ENCODE measurements around the gene ZDHHC21.
"Not testable (repeated sequence)": the region's sequence is repeated elsewhere in the genome, so short reads cannot be mapped to it uniquely, and the experiment has no call there.

Gene ZDHHC21, protein sequence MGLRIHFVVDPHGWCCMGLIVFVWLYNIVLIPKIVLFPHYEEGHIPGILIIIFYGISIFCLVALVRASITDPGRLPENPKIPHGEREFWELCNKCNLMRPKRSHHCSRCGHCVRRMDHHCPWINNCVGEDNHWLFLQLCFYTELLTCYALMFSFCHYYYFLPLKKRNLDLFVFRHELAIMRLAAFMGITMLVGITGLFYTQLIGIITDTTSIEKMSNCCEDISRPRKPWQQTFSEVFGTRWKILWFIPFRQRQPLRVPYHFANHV

DNA sequence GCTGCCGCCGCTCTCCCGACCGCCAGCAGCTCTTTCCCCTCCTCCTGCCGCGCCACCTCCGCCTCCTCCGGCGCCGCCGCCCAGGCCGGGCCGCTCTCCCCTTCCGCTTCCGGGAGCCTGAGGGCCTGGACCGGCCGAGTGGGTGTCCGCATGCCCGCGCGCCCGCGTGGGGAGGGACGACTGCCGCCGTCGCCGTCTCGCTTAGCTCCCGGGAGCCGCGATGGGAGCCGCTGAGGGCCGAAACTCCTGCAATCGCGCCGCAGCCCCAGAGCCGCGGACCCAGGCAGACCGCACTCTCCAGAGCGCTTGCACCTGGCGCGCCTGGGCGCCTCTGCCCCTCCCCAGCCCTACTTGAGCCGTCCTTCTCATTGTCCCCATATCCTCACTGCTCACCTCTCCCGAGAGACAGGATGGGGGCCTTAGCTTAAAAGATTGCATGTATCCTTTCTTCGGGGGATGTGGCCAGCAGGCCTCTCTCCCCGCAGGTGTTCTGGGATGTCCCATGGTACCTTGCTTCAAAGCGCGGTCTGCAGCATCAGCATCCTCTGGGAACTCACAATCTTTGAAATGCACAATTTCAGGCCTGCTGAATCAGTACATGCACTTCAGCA, at the start of gene ZDHHC21:
Gene ZDHHC21, minus strand, starts transcription at position 182 of the 611 bp plus-strand sequence. CDS start 19,092 bp downstream, outside the sequence.
- peak; percentile 58 for DNase-seq

DNA sequence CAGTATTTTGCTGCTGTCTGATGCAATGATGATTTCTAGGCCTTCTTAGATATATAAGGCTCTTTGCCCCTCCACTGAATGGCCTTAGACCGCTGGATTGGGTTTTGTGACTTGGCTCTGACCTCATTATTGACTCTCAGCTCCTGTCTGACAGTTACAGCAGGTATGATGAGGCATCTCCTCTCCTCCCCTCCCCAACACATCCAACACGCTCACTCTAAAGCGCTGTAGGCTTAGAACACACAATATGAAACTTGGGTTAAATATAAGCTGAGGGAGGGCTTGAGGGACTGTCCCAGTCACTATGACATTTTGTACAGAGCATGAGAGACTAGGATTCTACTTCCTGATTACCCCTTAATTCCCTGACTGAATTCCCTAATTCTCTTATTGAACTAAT, 48.1 kb upstream of the ZDHHC21 start:
- DNase-seq, result no peak

DNA sequence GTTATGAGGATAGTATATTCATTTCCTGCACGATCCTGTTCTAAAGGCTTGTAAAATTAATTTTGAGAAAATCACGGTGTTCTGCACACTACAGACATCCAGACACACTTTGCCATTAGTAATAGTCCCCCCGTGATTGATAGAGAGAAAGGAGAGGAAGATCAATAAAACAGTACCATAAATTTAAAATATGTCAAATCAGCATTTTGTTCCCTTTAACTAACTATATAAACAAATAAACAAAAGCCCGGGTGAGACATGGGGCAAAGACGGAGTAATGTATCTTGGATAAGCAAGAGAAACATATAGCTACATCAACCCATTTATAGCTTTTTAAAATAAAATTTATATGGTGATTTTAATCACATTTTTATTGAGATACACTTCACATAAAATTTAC, 39.9 kb upstream of the ZDHHC21 start:
- no peak for DNase-seq

DNA sequence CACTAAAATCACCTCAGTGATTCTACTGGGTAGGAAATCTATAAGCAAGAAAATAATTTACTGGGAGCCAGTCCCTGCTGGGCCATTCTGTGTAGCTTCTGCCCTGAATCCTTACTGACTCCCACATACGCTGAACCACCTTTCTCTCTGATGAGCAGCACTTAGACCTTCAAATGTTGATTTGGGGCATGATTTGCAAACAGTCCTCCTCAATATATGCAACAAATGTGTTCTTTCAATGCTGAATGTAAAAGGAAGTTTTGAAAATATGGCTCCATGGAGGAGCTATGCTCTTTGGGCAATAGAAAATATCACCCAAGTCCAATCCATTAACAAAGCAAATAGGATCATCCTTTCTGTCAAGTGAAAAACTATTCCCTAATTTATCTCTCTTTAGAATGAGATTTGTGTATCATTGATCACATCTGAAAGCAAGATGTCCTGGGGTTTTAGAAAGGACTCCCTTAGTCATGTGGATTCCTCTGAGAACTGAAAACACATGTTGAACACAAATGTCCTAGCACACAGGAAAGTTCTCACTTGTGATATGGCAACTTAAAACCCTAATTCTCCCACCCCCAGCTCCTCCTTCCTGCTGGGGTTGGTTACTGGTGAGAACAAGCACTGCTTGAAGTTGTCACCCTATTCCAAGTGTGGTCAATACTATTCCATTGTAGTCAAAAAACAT, 38.2 kb upstream of the ZDHHC21 start:
- no peak for DNase-seq

DNA sequence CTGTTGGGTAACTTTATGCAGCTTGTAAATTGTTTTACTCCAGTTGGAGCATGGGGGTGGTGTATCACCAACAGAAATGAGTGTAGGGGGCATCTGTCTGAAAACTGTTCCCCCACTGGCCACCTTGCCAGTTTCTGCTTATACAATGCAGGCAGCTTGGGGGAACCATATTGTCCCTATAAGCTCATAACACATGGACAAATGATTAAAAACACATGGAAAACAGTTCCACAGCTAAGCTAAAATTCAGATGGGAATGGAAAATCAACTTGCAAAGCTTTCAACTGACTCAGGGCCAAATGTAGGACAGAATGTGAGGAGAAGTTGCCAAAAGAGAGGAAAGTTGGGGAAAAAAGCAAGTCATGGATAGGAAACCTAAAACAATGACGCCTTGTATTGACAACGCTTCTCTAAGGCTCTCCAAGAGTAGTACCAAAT, 37.2 kb upstream of the ZDHHC21 start:
- no peak for DNase-seq

DNA sequence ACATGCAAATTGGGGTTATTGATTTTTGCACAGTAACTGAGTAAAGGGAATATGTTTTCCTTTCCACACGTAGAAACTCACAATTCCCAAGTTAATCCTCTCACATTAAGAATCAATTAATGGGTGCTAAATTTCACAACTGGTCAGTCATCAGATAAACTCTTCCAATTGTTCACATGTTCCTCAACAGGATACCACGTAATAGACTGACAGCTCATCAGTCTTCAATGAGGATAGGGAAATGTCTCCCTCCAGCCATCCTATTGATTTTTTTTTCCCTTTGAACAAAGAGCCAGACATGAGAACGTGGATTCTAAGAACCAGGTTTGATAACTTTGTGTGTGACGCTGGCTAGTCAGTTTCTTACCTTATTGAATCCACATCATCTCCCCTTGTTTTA, 30.1 kb upstream of the ZDHHC21 start:
- no peak for DNase-seq

DNA sequence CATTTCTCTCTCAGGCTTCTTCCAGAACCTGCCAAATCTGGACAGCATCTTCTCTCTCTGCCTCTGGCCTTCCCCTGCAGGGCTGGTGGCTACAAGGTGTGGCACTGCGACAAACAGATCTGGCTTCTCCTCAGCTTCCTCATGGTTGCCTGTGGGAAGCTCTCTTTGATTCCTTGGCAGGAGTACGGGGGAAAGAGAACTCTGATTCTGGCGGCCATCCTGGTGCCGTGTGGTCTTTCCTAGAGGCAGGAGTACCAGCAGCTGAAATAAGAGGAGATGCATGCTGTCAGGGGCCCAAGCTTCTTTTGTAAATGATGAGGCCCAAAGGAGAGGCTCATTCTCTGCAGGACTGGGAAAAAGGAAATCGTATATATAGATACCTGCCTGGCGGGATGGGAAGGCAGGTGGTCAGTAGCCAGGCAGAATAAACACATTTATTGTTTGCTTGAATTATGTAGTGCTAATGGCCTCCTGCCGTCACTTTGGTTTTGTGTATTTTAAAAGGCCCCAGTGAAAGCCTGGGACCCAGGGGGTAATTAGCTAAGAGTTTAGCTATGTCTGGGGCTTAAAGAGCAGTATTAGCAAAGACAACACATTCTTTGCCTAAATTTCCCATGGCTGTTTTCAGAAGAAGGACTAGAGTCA, 29.3 kb upstream of the ZDHHC21 start, which contains the start of gene CER1:
Gene CER1, minus strand, starts transcription at position 343 of the 645 bp plus-strand sequence. Its CDS starts 61 bp downstream, at position 282.
- no peak for DNase-seq

DNA sequence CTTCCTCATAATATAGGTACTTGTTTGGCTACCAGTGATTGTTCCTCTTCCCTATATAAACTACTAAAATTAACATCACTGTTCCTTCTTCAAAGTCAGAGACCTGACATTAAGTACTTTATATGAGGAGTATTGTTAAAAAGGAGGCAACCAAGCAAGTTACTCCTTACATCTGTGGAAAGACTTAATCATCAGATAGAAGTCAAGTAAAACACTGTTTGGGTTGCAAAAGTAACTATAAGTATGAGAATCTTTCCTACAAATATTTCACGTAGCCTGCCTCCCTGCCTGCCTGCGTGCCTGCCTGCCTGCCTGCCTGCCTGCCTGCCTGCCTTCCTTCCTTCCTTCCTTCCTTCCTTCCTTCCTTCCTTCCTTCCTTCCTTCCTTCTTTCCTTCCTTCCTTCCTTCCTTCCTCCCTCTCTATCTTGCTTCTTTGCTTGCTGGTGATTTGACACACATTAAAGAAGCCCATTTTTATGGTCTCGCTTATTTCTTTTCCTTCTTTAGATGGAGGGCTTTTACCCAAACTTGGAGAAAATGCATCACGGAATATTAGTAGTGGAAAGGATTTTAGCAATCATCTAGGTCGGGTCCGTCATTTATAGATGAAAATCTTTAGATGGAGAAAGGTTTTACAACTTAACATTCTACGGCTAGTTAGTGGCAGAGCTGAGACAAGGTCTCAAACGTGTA, 26.1 kb upstream of the ZDHHC21 start:
- no peak for DNase-seq

DNA sequence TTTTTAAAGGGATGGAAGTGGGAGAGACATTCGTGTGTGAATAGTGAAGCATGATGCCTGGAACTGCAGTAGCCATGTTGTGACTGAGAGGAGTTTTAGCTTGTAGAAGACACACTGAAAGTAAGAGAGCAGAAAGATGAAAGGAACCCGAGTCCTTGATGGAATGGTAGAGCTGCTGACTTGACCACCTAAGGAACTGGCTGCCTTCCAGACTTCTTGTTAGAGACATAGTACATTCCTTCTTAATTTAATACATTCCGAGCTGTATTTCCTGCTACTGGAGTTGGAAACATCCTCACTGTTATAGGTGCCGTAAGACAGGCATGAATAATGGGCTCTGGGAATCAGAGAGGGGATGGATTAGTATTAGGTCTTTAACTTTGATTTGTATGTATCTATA, 21.9 kb upstream of the ZDHHC21 start:
- no peak for DNase-seq

DNA sequence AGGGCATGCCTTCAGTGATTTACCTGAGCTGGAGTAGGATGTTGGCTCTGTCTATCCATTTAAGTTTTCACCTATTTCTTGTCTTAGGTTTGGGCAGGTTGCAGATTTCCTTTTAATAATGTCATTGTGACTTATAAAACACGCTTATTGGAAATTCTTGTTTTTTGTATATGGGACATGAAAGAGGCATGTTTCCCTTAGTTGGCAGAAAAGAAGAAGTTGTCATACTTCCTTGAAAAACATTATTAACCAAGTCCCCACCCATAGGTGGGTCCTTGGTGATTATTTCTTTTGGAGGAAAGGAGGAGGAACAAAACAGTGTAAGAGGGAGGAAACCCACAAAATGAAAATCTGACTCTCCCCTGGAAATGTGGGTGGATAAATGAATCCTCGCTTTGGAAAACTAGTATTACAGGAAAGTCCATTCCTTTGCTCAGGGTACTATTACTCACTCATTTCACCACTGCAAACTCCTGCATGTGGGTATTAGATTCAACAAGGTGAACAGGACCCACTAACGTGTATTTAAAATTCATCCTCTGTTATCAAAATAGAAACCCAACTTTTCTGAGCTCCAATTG, 20.0 kb upstream of the ZDHHC21 start:
- DNase-seq, result no peak

DNA sequence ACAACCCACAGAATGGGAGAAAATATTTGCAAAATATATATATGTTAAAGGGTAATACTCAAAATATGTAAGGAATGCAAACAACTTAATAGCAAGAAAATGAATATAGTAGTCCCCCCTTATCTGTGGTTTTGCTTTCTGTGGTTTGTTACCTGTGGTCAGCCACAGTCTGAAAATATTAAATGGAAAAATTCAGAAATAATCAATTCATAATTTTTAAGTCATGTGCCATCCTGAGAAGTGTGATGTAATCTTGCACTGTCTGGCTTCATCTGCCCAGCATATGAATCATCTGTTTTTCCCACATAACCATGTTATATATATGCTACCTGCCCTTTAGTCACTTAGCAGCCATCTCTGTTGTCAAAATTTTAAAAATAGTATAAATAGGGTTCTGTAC, 17.6 kb upstream of the ZDHHC21 start:
- no peak for DNase-seq

DNA sequence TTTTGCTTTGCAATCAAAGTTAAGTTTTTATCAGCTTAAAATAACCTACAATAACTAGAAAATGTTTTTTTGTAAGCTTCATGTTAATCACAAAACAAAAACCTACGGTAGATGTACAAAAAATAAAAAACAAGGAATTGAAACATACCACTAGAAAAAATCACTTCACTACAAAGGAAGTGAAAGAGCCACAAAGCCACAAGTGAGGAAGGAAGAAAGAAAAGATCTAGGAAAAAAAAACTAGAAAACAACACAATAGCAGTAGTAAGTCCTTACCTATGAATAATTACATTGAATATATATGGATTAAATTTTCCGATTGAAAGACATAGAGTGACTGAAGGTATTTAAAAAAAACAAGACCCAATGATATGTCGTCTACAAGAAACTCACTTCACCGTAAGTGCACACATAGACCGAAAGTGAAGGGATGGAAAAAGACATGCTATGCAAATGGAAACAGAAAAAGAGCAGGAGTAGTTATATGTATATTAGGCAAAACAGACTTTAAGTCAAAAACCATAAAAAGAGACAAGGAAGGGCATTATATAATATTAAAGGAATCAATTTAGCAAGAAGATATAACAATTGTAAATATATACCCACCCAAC, 13.4 kb upstream of the ZDHHC21 start:
- no peak for DNase-seq

DNA sequence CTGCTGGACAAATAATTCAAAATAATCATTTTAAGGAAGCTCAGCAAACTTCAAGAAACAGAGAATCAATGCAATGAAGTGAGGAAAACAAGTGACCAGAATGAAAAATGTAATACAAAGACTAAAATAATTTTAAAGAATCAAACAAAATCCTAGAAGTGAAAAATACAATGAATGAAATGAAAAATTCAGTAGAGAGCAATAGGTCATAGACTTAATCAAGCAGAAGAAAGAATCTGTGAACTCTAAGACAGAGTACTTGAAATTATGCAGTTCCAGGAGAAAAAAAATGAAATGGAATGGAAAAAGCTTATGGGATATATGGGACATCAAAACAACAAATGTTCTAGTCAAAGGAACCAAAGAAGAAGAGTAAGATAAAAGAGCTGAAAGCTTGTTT, 11.8 kb upstream of the ZDHHC21 start:
- no peak for DNase-seq

DNA sequence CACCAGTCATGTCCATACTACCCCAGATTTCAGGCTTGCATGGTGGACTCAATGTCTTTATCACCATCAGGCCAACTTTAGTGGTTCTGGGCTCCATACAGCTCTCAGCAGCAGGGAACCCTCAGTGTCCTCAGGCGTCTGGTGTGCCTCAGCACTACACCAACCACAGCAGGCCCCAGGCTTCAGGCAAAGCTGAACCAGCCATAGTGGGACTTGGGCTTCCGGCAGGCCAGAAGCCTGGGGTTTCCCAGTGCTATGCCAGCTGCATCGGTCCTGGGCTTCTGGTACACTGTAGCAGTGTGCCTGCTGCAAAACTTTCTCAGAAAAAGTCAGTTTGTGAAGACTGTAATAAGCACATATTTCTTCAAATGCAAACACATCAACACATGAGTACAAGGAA, 11.0 kb upstream of the ZDHHC21 start:
- no peak for DNase-seq

DNA sequence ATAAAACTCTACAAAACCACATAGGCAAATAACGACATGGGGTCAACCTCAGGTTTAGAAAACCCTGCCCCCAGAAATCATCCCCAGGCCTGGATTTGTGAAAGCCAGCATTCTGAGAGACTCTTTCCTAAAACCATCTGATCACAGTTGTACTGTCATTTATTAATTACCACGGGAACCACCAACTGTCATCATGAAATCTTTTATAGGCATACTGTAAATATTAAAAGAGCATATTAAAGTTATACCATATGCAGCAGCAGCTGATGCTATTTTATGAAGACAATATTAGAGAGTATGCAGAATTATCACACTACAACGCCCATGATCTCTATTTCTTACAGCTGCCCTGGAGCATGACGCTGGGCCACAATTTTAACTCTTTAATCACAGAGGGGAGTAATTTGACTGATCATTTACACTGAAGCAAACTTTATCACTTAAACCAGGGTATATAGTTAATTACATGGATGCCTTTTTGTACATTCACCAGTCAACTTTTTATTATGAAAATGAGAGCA, 9.0 kb upstream of the ZDHHC21 start:
- no peak for DNase-seq

DNA sequence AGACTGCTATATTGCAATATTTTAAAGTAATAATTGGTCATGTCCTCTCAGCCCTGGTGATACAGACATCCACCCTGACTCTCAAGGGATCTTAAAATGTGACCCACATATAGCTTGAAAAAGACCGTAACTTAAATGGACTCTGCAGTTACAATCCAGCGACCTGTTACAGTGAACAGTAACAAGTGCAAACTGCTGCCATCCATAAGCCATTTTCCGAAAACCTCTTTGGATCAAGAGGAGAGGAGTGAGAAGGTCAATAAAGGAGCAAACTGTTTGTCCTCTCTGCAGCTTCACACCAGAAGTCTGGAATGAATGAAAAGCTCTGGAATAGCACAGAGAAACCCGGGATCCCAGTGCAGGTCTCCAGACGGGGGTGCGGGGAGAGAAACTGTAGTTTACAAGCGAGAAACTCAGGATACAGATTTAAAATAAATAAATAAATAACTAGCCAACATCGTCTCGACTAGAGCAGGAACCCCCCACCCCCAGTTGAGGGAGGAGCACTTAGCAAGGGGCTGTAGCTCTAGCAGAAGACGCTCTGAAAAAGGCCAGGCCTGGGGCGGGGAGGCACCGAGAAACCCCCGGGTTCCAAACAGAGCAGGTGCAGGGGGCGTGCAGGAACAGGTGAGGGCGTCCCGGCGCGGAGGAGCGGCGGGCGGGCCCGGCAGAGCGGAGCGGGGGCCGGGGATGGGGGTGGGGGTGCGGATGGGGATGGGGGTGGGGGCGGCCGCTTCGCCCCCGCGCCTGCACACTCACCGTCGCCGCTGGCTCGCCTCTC, 572 bp downstream of the ZDHHC21 start:
- no peak for DNase-seq

DNA sequence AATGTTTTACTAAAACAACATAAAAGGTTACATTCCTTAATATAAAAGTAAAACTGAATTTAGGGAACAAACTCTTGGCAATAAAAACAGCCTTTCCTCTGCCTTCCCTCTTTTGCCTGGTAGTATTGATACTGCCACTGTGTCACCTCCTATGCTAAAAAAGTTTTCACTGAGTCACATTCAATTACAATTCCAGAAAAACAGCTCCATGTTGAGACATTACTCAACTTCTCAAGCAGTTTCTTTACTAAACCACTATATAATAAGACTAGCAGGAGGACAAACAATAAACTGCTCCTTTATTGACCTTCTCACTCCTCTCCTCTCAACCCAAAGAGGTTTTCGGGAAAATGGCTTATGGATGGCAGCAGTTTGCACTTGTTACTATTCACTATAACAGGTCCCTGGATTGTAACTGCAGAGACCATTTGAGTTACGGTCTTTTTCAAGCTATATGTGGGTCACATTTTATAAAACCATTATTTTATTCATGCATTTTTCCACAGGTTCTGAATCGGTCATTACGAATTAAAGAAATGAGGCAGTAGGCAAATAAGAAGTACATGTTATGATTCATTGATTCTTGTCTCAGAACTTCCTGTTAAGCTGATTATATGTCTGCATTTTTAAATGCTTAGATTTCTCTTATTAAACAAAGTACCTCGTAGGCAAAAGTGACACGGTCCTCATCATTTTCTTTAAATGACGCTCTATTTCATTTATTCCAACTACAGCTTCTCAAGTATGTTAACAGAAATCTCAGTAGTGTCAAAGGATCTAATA, 2.1 kb downstream of the ZDHHC21 start:
- no peak for DNase-seq

DNA sequence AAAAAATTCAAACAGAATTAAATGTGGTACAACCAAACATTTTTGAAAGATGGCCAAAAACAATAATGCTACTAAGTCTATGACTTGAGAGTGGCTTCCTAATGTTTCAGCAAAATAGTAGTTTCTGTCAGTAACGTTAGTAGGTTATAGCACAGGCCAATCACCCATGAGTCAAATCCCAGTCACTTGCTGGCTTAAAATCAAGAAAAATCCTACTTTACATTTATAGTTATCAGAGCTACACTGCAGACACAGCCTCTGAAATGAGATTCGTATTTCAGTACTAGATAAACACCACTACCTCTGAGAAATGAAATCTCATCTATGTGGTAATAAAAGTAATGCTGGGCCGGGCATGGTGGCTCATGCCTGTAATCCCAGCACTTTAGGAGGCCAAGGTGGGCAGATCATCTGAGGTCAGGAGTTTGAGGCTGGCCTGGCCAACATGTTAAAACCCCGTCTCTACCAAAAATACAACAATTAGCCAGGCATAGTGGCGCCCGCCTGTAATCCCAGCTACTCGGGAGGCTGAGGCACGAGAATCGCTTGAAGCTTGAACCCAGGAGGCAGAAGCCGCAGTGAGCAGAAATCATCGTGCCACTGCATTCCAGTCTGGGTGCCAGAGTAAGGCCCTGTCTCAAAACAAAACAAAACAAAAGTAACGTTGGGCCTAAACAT, 6.1 kb downstream of the ZDHHC21 start:
- DNase-seq, result no peak

DNA sequence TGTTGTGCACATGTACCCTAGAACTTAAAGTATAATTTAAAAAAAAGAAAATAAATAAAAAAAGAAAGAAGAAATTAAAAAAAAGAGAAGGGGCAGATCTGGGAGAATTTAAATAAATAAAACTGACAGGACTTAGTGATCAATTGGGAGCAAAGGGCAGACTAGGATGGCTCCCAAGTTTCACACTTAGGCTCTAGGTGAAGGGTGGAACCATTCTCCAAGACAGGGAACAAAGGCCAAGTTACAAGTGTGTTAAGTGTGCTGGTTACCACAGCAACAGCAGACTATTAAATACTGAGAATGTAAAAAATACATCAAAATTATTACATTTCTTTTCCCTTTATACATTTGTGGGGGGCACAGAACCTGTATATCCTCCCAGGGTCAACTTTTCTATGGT, 7.1 kb downstream of the ZDHHC21 start:
- no peak for DNase-seq

DNA sequence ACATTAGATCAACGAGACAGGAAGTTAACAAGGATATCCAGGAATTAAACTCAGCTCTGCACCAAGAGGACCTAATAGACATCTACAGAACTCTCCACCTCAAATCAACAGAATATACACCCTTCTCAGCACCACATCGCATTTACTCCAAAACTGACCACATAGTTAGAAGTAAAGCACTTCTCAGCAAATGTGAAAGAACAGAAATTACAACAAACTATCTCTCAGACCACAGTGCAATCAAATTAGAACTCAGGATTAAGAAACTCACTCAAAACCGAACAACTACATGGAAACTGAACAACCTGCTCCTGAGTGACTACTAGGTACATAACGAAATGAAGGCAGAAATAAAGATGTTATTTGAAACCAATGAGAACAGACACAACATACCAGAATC, 10.6 kb downstream of the ZDHHC21 start:
- DNase-seq, result not testable (repeated sequence)

Measured in CD4-positive, alpha-beta T cell treated with Interleukin-12 subunit alpha and Interleukin-12 subunit beta, for 1 hour (primary cell).